HL-60 (cell line): ENCODE data around the gene ZNF579.

ENCODE experiments used
- CTCF ChIP-seq: IDR thresholded peaks from one replicate; pipeline ENCODE4 v1.5.1; 2011; ENCODE audit warnings: low read length, control low read depth, inconsistent platforms; ENCODE audit not compliant: insufficient read depth
- REST ChIP-seq: IDR thresholded peaks from 2 replicates; pipeline ENCODE4 v1.6.1; 2012; ENCODE audit warnings: low read depth; ENCODE audit not compliant: insufficient replicate concordance

GRCh38 chr19:55613930-55614710, 33.5 kb upstream of the ZNF579 start:
- TF ChIP-seq CTCF (no peak), REST (no peak)
